A549 treated with AZD2906 at 1 μM for 4 hours (cell line): ENCODE measurements around the gene MROH2A. TPM values are rescaled to one million over a fixed set of nuclear protein-coding genes. Genes with fewer than 3 reads are reported as not detected.

Experiments used
- total RNA-seq: library from RNA; stranded (reverse); fragments of 200-300 nt; extraction: Qiagen RNA extraction; gene quantifications from 5 replicates; pipeline ENCODE4 v1.2.3, GENCODE V29; 2022

MROH2A gene
- 0.11 to 0.23 TPM (median 0.18 TPM) in 4 of 5 replicates, not detected in the other for total RNA-seq

GRCh38 chr2:233778030-233778429 lies at the start of gene MROH2A:
MROH2A (plus strand) TSS chr2:233778330; CDS start chr2:233779359, 1,029 bp downstream.

GRCh38 chr2:233728723-233729301 lies 49.3 kb upstream of the MROH2A start, which contains the start of gene UGT1A3:
UGT1A3 (plus strand) TSS chr2:233729042; CDS start chr2:233729127, 85 bp downstream.

GRCh38 chr2:233760043-233760442 lies 18.1 kb upstream of the MROH2A start, which contains the start of gene UGT1A1:
UGT1A1 (plus strand) TSS chr2:233760270; CDS start chr2:233760288, 18 bp downstream.

GRCh38 chr2:233854241-233854981 lies 76.3 kb downstream of the MROH2A start, which contains the start of gene HJURP:
HJURP (minus strand) TSS chr2:233854535; CDS start chr2:233854500, 35 bp downstream.

GRCh38 chr2:233867993-233868532 lies 89.9 kb downstream of the MROH2A start, which contains the start of gene MSL3B:
MSL3B (minus strand) TSS chr2:233868386.

Other genes starting within 250 kb of the MROH2A start
- 20.1 to 24.5 TPM (median 22.5 TPM) in 5 replicates for gene USP40, start 211.5 kb upstream of the MROH2A start, total RNA-seq
- gene UGT1A8, start 160.7 kb upstream of the MROH2A start, total RNA-seq, result 0.03 to 0.10 TPM (median 0.07 TPM) in 3 of 5 replicates, not detected in the others
- 0.03 to 0.14 TPM (median 0.08 TPM) in 4 of 5 replicates, not detected in the other for gene UGT1A10, start 141.9 kb upstream of the MROH2A start, total RNA-seq
- 3.3 to 5.5 TPM (median 3.7 TPM) in 5 replicates for gene UGT1A9, start 106.4 kb upstream of the MROH2A start, total RNA-seq
- gene UGT1A7, start 96.4 kb upstream of the MROH2A start, total RNA-seq, result 3.4 to 5.0 TPM (median 3.5 TPM) in 5 replicates
- gene UGT1A6, start 85.4 kb upstream of the MROH2A start, total RNA-seq, result 0.72 to 1.1 TPM (median 0.89 TPM) in 5 replicates
- 0.03 to 0.09 TPM (median 0.05 TPM) in 3 of 5 replicates, not detected in the others for gene UGT1A5, start 65.4 kb upstream of the MROH2A start, total RNA-seq
- gene UGT1A4, start 59.6 kb upstream of the MROH2A start, total RNA-seq, result 0.06 to 0.11 TPM (median 0.06 TPM) in 3 of 5 replicates, not detected in the others
- 0.05 to 0.09 TPM (median 0.07 TPM) in 4 of 5 replicates, not detected in the other for gene UGT1A3, start 49.3 kb upstream of the MROH2A start, total RNA-seq
- gene UGT1A1, start 18.1 kb upstream of the MROH2A start, total RNA-seq, result 0.51 to 0.86 TPM (median 0.73 TPM) in 5 replicates
- gene HJURP, start 76.2 kb downstream of the MROH2A start, total RNA-seq, result 48.3 to 54.8 TPM (median 50.4 TPM) in 5 replicates
- gene TRPM8, start 139.0 kb downstream of the MROH2A start, total RNA-seq, result 0.20 to 0.47 TPM (median 0.30 TPM) in 4 of 5 replicates, not detected in the other